ENCODE results near the gene MSRB1.
"Not testable (repeated sequence)": the region's sequence is repeated elsewhere in the genome, so short reads cannot be mapped to it uniquely, and the experiment has no call there.

The MSRB1 gene

GRCh38 chr16:1978476-1979120 lies 35.6 kb upstream of the MSRB1 start:
- DNase-seq: no peak

GRCh38 chr16:1977875-1978268 lies 34.9 kb upstream of the MSRB1 start:
- no peak for DNase-seq

DNA sequence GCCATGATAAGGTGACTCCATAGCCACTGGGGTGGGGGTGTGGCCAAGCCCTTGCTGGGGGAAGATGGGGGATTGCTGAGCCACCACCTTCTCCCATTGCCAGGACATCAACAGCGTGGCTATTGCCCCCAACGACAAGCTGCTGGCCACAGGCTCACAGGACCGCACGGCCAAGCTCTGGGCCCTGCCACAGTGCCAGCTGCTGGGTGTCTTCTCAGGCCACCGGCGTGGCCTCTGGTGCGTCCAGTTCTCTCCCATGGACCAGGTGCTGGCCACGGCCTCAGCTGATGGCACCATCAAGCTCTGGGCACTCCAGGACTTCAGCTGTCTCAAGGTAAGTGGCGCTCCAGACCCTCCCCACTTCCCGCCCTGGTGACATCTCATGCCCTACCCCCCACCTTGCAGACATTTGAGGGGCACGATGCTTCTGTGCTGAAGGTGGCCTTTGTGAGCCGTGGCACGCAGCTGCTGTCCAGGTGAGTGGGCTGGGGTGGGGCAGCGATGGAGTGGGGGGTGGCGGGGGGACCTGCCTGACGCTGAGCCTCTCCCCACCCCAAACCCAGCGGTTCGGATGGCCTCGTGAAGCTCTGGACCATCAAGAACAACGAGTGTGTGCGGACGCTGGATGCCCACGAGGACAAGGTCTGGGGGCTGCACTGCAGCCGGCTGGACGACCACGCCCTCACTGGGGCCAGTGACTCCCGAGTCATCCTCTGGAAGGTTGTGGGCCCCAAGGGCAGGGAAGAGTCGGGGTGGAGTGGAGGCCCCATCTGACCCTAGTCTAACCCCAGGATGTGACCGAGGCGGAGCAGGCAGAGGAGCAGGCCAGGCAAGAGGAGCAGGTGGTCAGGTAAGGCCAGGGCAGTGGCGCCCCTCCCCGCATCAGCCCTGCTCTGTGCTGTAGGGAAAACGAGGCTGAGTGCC lies 34.2 kb upstream of the MSRB1 start:
- DNase-seq: no peak

GRCh38 chr16:1976216-1976520 lies 33.2 kb upstream of the MSRB1 start:
- DNase-seq: no peak

- no peak for DNase-seq
These were observed 32.6 kb upstream of the MSRB1 start for GRCh38 chr16:1975432-1976215.

DNA sequence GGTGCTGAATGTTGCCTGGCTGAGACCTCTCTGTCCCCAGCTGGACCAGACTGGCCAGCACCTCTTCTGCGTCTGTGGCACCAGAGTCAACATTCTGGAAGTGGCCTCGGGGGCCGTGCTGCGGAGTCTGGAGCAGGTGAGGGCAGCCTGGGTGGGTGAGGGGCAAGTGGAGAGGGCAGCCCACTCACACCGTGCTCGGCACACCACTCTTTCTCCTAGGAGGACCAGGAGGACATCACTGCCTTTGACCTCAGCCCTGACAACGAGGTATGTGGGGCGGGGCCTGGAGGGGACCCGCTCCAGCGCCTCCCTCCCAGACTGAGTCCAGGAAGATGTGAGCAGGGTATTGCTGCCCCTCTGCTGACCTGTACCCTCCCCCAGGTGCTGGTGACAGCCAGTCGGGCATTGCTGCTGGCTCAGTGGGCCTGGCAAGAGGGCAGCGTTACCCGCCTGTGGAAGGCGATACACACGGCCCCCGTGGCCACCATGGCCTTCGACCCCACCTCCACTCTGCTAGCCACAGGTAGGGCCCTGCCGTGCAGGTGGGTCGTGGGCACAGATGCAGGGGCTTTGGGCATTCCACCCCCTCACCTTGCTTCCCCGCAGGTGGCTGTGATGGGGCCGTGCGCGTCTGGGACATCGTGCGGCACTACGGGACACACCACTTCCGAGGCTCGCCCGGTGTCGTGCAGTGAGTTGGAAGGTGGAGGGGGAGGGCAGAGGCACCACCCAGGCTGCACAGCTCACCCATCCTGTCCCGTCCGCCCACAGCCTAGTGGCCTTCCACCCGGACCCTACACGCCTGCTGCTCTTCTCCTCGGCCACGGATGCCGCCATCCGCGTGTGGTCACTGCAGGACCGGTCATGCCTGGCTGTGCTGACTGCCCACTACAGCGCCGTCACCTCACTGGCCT lies 31.4 kb upstream of the MSRB1 start:
- no peak for DNase-seq

DNA sequence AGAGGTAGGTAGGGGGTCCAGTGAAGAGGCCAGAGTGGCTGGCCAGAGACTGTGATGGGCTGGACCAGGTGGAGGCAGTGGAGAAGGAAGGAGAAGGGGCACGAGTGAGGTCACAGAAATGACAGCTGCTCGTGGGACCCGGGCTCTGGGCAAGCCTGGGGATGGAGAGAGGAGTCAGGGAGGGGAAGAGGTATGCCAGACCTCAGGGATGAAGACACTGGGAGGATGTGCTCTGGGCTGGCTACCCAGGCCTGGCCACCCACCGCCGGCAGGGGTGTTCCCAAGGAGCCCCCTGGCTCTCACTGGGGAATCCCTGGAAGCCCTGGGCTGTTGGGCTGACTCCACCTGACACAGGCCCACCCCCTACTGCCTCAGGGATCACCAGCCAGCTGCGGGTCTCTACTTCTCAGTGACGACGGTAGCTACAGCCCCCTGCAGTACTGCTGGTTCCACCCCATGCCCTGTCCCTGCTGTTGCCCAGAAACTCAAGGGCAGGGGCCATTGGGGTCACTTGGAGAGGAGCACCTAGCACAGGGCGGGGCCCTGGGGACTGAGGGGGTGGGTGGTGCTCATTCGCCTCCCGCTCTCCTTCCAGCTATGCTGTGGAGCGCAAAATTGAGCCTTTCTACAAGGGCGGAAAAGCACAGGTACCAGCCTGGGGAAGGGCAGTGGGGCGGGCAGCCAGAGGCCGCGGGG lies 30.6 kb upstream of the MSRB1 start:
- no peak for DNase-seq

DNA sequence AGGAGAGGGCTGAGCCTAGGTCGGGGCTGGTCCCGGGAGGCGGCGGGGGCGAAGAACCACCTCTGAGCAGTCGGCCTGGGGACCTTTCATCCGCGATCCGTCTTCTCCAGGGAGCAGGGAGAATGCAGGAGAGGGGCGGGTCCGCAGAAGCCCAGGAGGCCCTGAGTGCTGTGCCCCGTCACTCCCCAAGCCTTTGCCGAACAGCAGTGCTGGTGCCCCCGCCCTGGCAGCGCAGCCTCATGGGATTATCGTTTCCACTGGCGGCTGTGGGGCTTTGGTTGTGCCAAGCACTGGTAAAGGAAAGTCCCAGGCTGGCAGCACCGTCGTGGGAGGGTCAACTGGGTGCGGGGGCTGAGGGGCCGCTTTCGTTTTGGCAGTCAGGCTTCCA lies 29.5 kb upstream of the MSRB1 start:
- no peak for DNase-seq

GRCh38 chr16:1971796-1972489 lies 28.9 kb upstream of the MSRB1 start, which contains the start of gene TBL3:
TSS of gene TBL3 (plus strand) at chr16:1972053. CDS start at chr16:1972165, 112 bp downstream.
- peak; percentile 90 for DNase-seq

DNA sequence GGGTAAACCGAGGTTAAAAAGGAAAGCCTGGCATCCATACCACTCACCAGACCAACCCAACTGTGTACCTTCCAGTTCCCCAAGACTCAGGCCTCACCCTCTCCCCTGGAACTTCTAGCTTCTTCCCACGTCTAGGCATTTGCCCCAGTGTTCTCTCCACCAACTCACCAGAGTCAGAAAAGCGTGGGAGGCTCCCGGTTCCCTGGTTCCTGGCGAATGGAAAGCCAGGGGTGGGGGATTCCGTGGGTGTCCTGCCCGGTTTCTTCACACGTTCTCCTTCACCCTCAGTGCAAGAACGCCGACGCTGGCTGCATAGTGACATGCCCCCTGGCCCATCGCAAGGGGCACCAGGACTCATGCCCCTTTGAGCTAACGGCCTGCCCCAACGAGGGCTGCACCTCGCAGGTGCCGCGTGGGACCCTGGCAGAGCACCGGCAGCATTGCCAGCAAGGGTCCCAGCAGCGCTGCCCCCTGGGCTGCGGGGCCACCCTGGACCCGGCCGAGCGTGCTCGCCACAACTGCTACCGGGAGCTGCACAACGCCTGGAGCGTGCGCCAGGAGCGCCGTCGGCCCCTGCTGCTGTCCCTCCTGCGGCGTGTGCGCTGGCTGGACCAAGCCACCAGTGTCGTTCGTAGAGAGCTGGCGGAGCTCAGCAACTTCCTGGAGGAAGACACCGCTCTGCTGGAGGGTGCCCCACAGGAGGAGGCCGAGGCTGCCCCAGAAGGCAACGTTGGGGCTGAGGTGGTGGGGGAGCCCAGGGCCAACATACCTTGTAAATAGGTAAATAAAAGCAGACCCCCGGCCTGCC lies 25.4 kb upstream of the MSRB1 start:
- no peak for DNase-seq

GRCh38 chr16:1966460-1966859 lies 23.5 kb upstream of the MSRB1 start, which contains the start of gene RNF151:
TSS of gene RNF151 (plus strand) at chr16:1966856. CDS start at chr16:1966882, 26 bp downstream.
- no peak for DNase-seq

DNA sequence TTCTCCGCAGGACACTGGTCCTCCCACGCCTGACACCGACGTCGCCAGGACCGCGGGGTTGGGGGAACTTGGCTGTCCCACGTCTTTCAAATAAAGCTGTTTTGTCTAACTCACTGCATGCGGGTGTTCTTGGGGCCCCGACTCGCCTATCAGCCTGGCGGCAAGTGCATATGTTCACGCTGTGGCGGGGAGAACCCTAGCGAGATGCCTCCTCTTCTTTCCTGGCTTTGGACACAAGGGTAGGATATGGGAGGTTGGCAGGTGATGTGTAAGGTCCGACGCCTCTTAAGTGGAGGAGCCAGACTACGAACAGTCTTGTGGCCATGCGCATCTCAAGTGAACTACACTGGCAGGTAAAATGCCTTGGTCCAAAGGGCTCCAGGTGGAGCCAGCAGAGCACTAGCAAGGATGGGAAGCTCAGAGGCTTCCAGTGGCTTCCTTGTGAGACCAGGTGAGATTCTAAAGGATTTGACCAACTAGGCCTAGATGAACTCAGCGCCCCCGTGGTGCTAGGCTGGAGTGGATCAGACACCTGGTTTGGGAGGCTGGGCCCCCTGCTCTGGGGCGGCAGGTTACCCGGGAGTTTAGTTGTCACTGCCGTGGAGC lies 22.5 kb upstream of the MSRB1 start:
- no peak for DNase-seq

DNA sequence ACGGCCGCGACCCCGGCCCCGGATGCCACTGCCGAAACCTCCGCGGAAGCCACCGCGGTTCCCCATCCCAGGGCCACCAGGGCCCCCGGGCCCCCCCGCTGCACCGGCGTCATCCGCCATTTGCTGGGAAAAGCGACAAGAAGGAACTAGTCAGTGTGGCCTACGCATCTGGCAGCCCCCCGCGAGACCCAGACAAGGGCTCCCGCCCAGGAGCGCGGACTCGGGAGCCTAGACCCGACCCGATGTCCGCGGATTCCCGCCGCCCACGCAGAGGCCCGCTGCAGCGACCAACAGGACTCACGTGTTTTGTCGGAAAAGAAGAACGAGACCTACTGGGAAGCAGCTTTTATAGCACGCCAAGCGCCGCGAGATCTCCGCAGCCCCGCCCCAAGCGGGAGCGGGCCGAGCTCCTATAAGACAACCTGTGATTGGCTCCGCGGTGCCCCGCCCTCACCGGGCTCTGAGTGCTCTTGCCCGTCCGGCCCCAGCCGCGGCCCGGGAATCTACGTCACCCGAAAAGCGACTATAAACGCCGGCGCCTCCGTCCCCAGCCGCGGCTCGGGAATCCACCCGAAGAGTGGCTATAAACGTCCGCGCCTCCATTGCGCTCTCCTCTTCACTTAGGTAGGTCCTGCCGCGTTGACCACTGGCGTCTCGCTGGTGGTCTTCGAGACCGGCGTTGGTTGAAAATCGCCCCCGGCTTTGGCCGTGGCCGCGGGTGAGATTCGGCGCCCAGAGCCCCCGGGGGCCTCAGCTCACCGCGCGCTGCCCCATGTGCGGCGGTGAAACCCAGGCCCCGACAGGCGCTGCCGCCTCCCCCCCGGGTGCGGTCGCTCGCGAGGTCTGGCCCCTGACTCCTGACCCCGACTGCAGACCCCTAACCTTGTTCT lies 21.8 kb upstream of the MSRB1 start, which contains the start of gene RPS2:
TSS of gene RPS2 (minus strand) at position 321 of the 890 bp plus-strand sequence. CDS start at position 120, 201 bp downstream.
- peak; percentile 99 for DNase-seq

GRCh38 chr16:1963806-1964505 lies 21.0 kb upstream of the MSRB1 start:
- DNase-seq: peak; percentile 17

GRCh38 chr16:1962161-1963153 lies 19.5 kb upstream of the MSRB1 start:
- DNase-seq: not testable (repeated sequence)

DNA sequence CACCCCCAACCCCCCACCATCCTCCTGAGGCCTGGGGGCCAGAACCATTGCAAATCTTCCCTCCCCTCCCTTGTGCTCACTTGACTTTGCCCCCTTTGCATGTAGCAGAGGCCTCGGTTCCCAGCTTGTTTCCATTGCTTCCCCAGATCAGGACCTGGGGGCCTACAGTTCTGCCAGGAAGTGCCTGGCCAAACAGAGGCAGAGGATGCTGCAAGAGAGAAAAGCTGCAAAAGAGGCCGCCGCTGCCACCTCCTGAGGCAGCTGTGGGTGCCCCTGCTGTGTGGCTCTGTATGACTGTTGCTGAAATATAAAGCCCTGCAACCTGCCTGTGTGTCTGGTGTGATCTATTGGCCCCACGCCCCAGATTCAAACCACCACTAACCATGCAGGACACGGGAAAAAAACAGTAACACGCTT lies 18.7 kb upstream of the MSRB1 start:
- no peak for DNase-seq

Measured in HCEC 1CT (cell line).